Stimulated activated CD8-positive, alpha-beta memory T cell treated with anti-CD3 and anti-CD28 coated beads, Interleukin-12 subunit alpha, Interleukin-12 subunit beta, amount 100 ng/mL, for 24 hours (primary cell): ENCODE data around the gene SGO2.
"Not testable (repeated sequence)": the region's sequence is repeated elsewhere in the genome, so short reads cannot be mapped to it uniquely, and the experiment has no call there.

Experiments
- DNase-seq: peaks from one replicate; pipeline ENCODE4 v3.0.0-alpha.2; 2020; ENCODE audit errors: extremely low read depth

Gene SGO2

GRCh38 chr2:200624026-200624425, 98.0 kb downstream of the SGO2 start:
- DNase-seq, result no peak

- DNase-seq, result no peak
Observed at GRCh38 chr2:200624658-200625057, 98.7 kb downstream of the SGO2 start.

GRCh38 chr2:200625282-200625681, 99.3 kb downstream of the SGO2 start:
- no peak for DNase-seq

DNA sequence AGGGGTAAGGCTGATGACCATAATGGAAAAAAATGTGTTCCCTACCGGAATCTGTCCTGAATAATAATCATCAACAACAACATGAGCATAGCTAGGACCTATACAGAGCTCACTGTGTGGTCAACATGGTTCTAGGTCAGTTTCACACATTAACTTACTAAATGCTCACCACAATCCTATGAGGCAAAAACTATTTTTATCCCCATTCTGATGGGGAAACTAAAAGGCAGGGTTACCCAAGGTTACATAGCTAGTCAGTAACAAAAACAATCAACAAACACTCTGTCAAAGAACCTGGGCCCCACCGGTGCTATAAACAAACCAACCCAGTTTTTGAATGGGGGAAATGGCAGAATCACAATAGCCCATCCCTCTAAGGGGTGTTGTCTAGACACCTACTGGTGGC, 100.0 kb downstream of the SGO2 start:
- no peak for DNase-seq

DNA sequence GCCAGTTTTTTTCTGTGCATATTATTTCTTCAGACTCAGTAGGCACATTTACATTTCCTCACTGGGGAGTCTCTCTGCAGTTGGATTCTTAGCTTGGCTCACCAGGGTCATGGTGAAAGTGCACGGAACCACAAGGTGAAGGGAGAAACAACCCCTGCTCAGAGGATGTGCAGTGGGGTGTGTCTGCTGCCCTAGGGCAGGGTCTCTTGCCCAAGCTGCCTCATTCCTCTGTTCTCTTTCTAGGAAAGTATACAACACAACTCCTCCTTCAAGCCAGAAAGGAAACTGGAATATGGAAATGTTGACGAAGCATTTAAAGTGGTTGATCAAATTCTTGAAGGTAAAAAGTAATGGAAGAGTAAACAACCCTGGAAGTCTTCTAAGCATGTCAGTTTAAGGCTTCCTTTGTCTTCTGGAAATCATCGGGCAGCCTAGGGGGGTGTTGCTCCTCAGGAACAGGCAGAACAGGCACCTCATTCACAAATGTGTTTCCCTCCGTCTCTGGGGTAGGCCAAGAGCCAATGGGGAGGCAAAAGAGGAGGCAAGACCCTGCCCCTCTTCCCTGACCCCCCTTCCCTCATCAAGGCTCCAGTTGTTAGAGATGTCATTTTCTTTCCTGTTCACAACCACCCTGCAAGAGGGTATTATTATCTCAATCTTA, 101.2 kb downstream of the SGO2 start:
- DNase-seq, result no peak

DNA sequence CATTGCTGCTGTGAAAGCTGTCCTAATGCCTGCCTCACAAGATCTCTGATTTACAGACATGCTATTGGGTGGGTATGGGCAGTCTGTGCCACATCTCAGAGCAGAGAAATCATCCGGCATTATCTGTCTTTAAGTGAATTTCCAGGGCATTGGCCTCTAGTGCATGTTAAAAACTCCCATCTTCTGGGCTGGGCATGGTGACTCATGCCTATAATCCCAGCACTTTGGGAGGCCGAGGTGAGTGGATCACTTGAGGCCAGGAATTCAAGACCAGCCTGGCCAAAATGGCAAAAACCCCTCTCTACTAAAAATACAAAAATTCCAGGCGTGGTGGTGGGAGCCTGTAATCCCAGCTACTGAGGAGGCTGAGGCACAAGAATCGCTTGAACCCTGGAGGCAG, 102.5 kb downstream of the SGO2 start:
- not testable (repeated sequence) for DNase-seq

DNA sequence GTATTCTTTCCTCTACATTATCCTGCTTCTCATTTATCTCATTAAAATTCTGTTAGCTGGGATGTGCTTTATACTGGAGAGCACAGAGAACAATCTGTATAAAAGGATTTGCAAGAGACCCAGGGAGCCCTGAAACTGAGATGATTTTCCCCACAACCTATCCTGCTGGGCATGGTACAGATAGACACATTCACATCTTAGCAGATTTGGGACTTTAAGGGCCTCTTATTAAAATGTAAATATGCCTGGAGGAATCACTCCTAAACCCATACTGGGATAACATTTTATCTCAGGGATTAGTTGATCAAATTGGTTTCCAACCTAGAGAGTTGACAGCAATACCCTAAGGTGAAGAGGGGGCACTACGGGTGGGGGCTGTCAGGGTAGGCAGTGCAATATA, 105.3 kb downstream of the SGO2 start:
- DNase-seq, result no peak
